Testis (tissue), 2 donors: ENCODE results near the gene INHBE.

Experiments used
- POLR2A ChIP-seq: fragments of 450-650 bp; IDR thresholded peaks from one replicate; pipeline ENCODE4 v1.6.1; 2017; ENCODE audit warnings: antibody characterized with exemption, mild to moderate bottlenecking, moderate library complexity
- TF ChIP-seq, protein P1 (sequence below), 3 experiments: fragments of 450-650 bp in 2 of 3; fragments of 200-600 bp in 1 of 3; sonication (generic) in 1 of 3; IDR thresholded peaks; one replicate each; pipeline ENCODE4 v1.5.1; 2016 to 2019; ENCODE audit warnings: antibody characterized with exemption in 3 of 3, mild to moderate bottlenecking in 2 of 3, moderate library complexity in 1 of 3

DNA sequence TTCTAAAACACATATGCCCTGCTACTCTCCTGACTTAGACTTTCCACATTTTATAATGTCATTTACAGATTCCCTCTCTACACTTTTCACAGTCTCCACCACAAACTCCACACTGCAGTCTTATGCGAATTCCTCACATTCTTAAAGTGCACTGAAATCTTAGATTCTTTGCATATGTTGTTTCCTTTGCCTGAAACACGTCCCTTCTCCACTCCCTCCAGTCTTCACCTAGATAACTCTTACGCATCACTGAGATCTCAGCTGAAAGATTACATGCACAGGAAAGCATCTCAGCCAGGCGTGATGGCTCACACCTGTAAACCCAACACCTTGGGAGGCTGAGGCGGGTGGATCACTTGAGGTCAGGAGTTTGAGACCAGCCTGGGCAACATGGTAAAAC is 28.4 kb downstream of the INHBE start:
- TF ChIP-seq, protein P1, sequence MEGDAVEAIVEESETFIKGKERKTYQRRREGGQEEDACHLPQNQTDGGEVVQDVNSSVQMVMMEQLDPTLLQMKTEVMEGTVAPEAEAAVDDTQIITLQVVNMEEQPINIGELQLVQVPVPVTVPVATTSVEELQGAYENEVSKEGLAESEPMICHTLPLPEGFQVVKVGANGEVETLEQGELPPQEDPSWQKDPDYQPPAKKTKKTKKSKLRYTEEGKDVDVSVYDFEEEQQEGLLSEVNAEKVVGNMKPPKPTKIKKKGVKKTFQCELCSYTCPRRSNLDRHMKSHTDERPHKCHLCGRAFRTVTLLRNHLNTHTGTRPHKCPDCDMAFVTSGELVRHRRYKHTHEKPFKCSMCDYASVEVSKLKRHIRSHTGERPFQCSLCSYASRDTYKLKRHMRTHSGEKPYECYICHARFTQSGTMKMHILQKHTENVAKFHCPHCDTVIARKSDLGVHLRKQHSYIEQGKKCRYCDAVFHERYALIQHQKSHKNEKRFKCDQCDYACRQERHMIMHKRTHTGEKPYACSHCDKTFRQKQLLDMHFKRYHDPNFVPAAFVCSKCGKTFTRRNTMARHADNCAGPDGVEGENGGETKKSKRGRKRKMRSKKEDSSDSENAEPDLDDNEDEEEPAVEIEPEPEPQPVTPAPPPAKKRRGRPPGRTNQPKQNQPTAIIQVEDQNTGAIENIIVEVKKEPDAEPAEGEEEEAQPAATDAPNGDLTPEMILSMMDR (IDR thresholded peaks at IDR 0.05), result no peak
- no peak for TF ChIP-seq POLR2A
